Activated CD4-positive, alpha-beta T cell treated with anti-CD3 and anti-CD28 coated beads, Interleukin-2, amount 50 U/mL, for 4 hours (primary cell): Measurements from ENCODE around the gene HSPA1A.

Experiments
- DNase-seq, 2 experiments: peaks; one replicate each; pipeline ENCODE4 v3.0.0-alpha.2; 2020

Gene HSPA1A

GRCh38 chr6:31815025-31815838 lies at the start of gene HSPA1A, which contains the start of gene HSPA1L:
Gene HSPA1A (plus strand): TSS chr6:31815543. CDS start chr6:31815757, 214 bp downstream.
Gene HSPA1L (minus strand): TSS chr6:31815283. CDS start chr6:31811972, 3,311 bp downstream.
- DNase-seq: peak in 1 of 2 experiments; percentile 38

- no peak for DNase-seq
Observed at GRCh38 chr6:31765559-31765909, 49.8 kb upstream of the HSPA1A start.

- no peak for DNase-seq
Observed at GRCh38 chr6:31765910-31766794, 49.2 kb upstream of the HSPA1A start.

GRCh38 chr6:31767096-31767645 lies 48.2 kb upstream of the HSPA1A start:
- DNase-seq: no peak

GRCh38 chr6:31768363-31769257 lies 46.7 kb upstream of the HSPA1A start:
- DNase-seq: no peak

- DNase-seq: peak; percentile 76 to 79
Observed at GRCh38 chr6:31769684-31770371, 45.5 kb upstream of the HSPA1A start.

GRCh38 chr6:31770860-31771259 lies 44.5 kb upstream of the HSPA1A start:
- DNase-seq: no peak

- peak; percentile 37 to 47 for DNase-seq
Observed at GRCh38 chr6:31771992-31772358, 43.4 kb upstream of the HSPA1A start.

GRCh38 chr6:31775184-31775583 lies 40.2 kb upstream of the HSPA1A start:
- DNase-seq: no peak

- DNase-seq: no peak
Observed at GRCh38 chr6:31775633-31776484, 39.5 kb upstream of the HSPA1A start.

- no peak for DNase-seq
Observed at GRCh38 chr6:31776485-31776988, 38.8 kb upstream of the HSPA1A start.

GRCh38 chr6:31776989-31777666 lies 38.2 kb upstream of the HSPA1A start, which contains the start of gene VWA7:
Gene VWA7 (minus strand): TSS chr6:31777328. CDS start chr6:31776779, 549 bp downstream.
- DNase-seq: peak; percentile 70 to 78

- DNase-seq: no peak
Observed at GRCh38 chr6:31777667-31778050, 37.7 kb upstream of the HSPA1A start.

- no peak for DNase-seq
Observed at GRCh38 chr6:31778193-31778592, 37.1 kb upstream of the HSPA1A start.

- DNase-seq: no peak
Observed at GRCh38 chr6:31778999-31779885, 36.1 kb upstream of the HSPA1A start.

- DNase-seq: no peak
Observed at GRCh38 chr6:31779908-31780307, 35.4 kb upstream of the HSPA1A start.

- no peak for DNase-seq
Observed at GRCh38 chr6:31780507-31781243, 34.7 kb upstream of the HSPA1A start.
